Thoracic aorta (tissue), 2 donors: ENCODE data around the gene AQP7. TPM values are rescaled to one million over a fixed set of nuclear protein-coding genes. Genes with fewer than 3 reads are reported as not detected.

Experiments used
- ATAC-seq: fragments of 150-250 bp; one replicate; pipeline ENCODE4 v1.8.0; 2017; ENCODE audit warnings: low read depth; ENCODE audit not compliant: insufficient number of reproducible peaks, low FRiP score
- DNase-seq: peaks from one replicate; pipeline ENCODE4 v3.0.0-alpha.2; 2020; ENCODE audit warnings: low spot score
- H3K27ac ChIP-seq, 2 donors: fragments of 200-600 bp; sonication (generic); 1 replicate in 1 of 2; 2 replicates in 1 of 2; pipeline ENCODE4 v1.5.1; 2016; ENCODE audit warnings: mild to moderate bottlenecking in 2 of 2, moderate library complexity in 2 of 2
- H3K27me3 ChIP-seq: fragments of 200-600 bp; sonication (generic); replicated peaks from 2 replicates; pipeline ENCODE4 v1.6.0; 2016; ENCODE audit warnings: mild to moderate bottlenecking; ENCODE audit not compliant: insufficient read depth
- H3K36me3 ChIP-seq: fragments of 200-600 bp; sonication (generic); one replicate; pipeline ENCODE4 v1.5.1; 2016
- H3K4me1 ChIP-seq, 2 donors: fragments of 200-600 bp; sonication (generic); 1 replicate in 1 of 2; 2 replicates in 1 of 2; pipeline versions ENCODE4 v1.5.1 to v1.6.0; 2016; ENCODE audit warnings: low read depth in 2 of 2, mild to moderate bottlenecking in 1 of 2; ENCODE audit not compliant: control insufficient read depth in 1 of 2
- H3K4me3 ChIP-seq: fragments of 200-600 bp; sonication (generic); 2 replicates; pipeline ENCODE4 v1.5.1; 2016; ENCODE audit warnings: mild to moderate bottlenecking
- H3K9me3 ChIP-seq: fragments of 200-600 bp; sonication (generic); 2 replicates; pipeline ENCODE4 v1.5.1; 2016
- CTCF ChIP-seq: fragments of 200-600 bp; sonication (generic); IDR thresholded peaks from one replicate; pipeline ENCODE4 v1.5.1; 2019; ENCODE audit warnings: antibody characterized with exemption
- total RNA-seq, 2 donors: library from RNA; depleted of rRNA; stranded (reverse); fragments of >200 nt; gene quantifications; one replicate each; pipeline versions ENCODE4 v1.1.0 to v1.2.3, GENCODE V29; 2016

The AQP7 gene
- total RNA-seq, 2 donors from 2014 or later: 1.8 to 1.9 TPM

DNA sequence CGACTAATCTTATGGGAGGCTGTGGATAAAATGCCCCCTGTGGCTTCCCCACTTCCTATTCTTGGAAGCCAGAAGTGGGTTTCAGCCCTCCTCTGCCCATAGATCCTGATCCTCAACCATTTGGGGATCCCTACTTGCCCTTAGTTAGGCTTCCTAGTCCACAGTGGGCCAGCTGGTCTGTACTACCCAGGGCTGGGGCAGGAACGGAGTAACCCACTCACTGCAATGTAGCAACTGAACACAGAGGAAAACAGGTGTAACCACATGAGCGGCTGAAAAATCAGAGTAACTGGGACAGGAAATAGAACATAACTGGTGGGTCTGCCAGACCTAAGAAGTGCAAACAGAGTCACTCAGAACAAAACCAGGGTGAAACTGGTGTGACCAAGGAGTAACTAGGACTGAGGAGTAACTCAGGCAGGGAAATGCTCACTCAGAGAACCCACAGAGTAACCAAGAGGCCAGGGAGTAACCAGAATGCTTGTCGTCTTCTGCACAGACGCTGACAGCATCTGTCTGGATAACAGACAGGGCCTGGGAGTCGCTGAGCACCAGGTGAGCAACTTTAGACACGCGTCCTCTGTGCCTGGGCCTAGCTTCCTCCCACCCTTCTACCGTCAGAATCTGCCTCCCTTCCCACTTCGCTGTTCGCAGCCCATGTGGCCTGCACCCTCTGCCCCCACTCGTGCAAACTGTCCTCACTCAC, 44.0 kb upstream of the AQP7 start:
- H3K9me3 ChIP-seq: no peaks in the 10 kb centered on the region
- H3K27ac ChIP-seq: no peak overlapping the region
- peak overlapping the region; percentile 72 for H3K4me3 ChIP-seq
- H3K4me1 ChIP-seq: peaks cover 0 to 20% of the 10 kb centered on the region in 2 donors
- H3K27me3 ChIP-seq: no peaks in the 10 kb centered on the region
- no peaks in the 10 kb centered on the region for H3K36me3 ChIP-seq
- no peak for ATAC-seq
- DNase-seq: no peak
- TF ChIP-seq CTCF: no peak

GRCh38 chr9:33445389-33446239, 43.2 kb upstream of the AQP7 start:
- H3K9me3 ChIP-seq: no peaks in the 10 kb centered on the region
- no peak overlapping the region for H3K27ac ChIP-seq
- no peaks in the 10 kb centered on the region for H3K36me3 ChIP-seq
- no peaks in the 10 kb centered on the region for H3K27me3 ChIP-seq
- DNase-seq (no peak), ATAC-seq (no peak)
- no peak overlapping the region for H3K4me3 ChIP-seq
- H3K4me1 ChIP-seq: peaks cover 0 to 20% of the 10 kb centered on the region in 2 donors
- TF ChIP-seq CTCF: no peak

GRCh38 chr9:33443464-33444154, 41.2 kb upstream of the AQP7 start:
- Histone ChIP-seq H3K4me1 (peaks cover 0 to 20% of the 10 kb centered on the region in 2 donors), H3K36me3 (no peaks in the 10 kb centered on the region), H3K4me3 (no peak overlapping the region), H3K27me3 (no peaks in the 10 kb centered on the region), H3K9me3 (no peaks in the 10 kb centered on the region), H3K27ac (no peak overlapping the region)
- no peak for TF ChIP-seq CTCF
- DNase-seq (no peak), ATAC-seq (no peak)

DNA sequence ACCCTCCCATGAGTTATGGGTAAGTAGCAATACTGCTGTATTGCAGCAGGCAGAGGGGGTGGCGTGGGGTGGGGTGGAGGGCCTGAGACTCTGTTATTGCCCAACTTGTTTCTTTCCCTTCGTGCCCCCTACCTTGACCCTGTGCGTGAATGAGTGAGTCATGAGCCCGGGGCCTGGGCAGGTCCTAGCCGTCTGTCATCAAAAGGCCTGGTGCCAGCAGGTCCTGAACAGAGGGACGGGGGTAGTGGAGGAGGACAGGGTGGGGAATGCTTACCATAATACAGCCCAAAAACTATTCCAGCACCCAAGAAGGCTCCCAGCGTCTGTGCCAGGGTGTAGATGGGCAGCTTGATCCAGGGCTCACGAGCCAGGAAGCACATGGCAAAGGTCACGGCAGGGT, 40.7 kb upstream of the AQP7 start:
- ATAC-seq (no peak), DNase-seq (no peak)
- no peak for TF ChIP-seq CTCF
- Histone ChIP-seq H3K4me3 (no peak overlapping the region), H3K27me3 (no peaks in the 10 kb centered on the region), H3K9me3 (no peaks in the 10 kb centered on the region), H3K4me1 (peaks cover 0 to 17% of the 10 kb centered on the region in 2 donors), H3K27ac (no peak overlapping the region), H3K36me3 (no peaks in the 10 kb centered on the region)

DNA sequence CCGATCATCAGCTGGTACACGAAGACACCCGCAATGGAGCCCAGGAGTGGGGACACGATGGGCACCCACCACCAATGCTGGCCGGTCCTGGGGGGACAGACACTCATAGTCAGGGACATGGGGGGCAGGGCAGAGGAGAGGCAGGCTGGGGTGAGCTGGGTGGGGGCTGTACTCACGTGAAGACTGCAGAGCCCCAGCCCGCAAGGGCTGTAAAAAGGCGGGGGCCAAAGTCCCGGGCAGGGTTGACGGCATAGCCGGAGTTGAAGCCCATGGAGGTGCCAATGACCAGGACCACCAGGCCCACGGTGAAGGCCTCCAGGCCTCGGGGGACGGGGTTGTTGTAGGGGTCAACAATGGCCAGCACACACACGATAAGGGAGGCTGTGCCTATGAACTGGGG, 39.8 kb upstream of the AQP7 start:
- Histone ChIP-seq H3K27me3 (no peaks in the 10 kb centered on the region), H3K27ac (no peak overlapping the region), H3K9me3 (no peaks in the 10 kb centered on the region), H3K4me3 (no peak overlapping the region), H3K4me1 (peaks cover 0 to 10% of the 10 kb centered on the region in 2 donors), H3K36me3 (no peaks in the 10 kb centered on the region)
- TF ChIP-seq CTCF: no peak
- no peak for DNase-seq
- no peak for ATAC-seq
